T-helper 2 cell (primary cell): ENCODE results near the gene EMILIN2.

Experiments used
- DNase-seq, 5 experiments: peaks; one replicate each; pipeline versions ENCODE4 v3.0.0 to v3.0.0-alpha.2; 2012 to 2022

Gene EMILIN2

GRCh38 chr18:2917259-2918047 lies 70.6 kb downstream of the EMILIN2 start:
- no peak for DNase-seq

- no peak for DNase-seq
Measured at GRCh38 chr18:2918761-2919550, 72.2 kb downstream of the EMILIN2 start.

- no peak for DNase-seq
Measured at GRCh38 chr18:2919600-2919999, 72.8 kb downstream of the EMILIN2 start.

- DNase-seq: no peak
Measured at GRCh38 chr18:2920027-2920426, 73.2 kb downstream of the EMILIN2 start.

DNA sequence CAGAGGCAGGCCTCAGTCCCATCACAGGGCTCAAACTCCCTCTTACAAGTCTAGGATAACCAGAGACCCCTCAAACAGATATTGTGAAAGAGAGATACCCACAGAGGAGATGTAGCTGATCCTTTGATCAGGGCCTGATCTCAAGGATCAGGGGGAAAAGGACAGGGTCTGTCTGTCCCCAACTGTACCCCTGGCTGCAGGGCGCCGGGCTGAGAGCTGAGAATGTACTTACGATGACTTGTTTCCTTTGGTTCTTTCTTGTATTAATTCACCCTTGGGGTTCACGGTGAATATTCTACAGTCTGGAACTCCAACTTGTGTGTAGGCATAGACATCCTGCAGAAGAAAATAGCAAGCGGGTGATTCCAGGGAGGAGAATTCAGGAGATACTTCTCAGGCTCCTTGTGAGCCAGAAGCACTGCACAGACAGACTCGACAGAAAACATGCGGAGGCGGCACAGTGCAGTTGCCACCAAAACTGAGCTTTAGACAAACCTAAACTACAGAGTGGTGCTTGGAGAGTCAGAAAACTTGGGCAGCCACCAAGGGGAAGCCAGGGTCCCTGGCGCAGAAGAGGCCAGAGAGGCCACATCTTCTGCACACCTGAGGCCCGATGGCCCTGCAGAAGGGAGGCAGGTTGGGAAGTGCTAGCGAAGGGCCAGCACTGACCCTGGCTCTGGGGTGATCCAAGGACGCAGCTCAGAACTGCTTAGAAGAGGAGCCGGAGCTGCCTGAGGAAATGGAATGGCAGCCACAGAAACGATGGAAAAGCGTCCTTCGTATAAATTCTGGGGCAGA lies 73.9 kb downstream of the EMILIN2 start:
- DNase-seq: no peak

DNA sequence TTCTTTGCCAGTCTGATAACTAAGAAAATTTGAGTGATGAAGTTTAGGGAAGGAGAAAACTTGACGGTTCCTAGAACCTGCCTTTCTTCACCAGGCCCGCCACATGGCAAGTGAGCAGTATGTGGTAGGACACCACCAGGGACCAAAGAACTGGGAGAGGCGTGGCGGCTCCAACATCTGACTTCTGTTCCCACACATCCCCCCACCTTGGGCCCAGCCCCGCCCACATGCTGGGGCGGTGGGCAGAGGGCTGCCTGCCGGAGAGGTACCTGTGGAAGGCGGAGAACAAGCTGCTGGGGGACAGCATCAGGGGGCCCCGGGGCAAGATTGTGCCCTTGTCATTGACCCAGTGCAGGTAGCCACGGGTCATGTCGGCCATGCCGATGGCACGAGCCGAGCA lies 75.0 kb downstream of the EMILIN2 start:
- DNase-seq: no peak

DNA sequence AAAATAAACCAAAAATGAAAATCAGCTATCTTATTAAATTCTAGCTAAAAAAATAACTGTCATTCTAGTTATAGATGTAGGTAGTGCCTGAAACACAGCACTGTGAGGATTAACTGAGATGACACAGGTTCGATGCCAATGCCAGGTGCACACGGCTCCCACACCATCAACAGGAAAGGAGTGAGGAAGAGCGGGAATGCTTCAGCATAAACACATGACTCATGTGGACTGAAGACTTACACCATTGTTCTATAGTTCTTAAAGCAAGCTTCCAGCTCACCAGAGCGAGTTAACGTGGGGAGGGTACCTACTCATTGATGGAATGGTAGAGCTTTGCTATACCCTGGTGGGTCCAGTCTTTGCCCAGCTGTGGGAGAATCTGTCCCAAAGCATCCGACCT lies 76.7 kb downstream of the EMILIN2 start:
- DNase-seq: no peak

DNA sequence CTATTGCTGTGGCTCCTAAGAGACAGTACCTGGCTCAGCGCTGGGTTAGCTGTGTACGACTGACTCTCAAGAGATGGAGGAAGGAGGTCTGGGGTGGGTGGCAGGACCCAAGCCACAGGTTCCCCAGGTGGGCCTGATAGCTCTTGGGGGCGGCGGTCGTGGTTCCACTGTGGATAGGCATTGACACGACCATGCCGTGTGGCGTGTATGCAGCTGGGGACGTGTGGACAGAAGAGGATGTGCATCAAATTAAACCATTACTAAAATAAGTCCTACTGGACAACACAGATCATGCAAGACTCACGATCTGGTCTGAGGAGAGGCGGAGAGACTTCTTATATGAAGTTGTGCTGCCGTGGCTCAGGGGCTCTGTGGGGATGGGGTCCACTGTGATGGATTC lies 78.1 kb downstream of the EMILIN2 start:
- DNase-seq: no peak

DNA sequence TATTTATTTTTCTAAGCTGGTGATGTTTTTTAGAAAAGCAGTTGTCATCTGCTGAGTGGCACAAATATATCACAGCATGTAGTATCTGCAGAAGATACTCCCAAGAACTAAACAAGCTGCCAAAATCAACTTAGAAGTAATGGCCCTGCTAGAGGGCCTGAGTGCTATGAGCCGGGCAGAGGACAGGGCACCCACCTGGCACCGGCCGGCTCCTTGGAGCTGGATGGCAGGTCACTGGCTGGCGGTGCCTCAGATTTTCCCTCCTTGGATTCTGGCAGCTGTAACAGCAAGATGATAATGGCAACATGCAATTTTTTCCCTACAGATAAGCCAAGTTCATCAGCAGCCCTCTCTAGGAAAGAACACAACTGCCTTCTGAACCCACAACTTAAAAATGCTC lies 79.7 kb downstream of the EMILIN2 start:
- DNase-seq: no peak

DNA sequence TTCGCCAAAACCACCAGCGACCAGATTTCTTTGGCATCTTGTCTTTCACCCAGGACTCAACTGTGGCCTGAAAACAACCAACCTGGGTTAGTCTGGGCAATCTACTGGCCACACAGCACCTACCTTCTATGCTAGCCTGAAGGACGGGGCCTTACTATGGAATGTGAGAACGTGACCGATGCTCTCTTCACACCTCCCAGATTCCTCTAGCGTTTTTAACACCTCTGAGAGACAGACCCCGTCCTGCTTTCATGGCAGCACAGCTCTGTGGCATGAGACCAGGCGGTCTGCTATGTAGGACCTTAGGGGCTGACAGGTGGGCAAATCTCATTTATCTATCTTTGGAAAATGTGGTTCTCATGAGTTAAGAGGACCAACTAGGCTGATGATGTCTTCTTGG lies 80.9 kb downstream of the EMILIN2 start:
- no peak for DNase-seq

DNA sequence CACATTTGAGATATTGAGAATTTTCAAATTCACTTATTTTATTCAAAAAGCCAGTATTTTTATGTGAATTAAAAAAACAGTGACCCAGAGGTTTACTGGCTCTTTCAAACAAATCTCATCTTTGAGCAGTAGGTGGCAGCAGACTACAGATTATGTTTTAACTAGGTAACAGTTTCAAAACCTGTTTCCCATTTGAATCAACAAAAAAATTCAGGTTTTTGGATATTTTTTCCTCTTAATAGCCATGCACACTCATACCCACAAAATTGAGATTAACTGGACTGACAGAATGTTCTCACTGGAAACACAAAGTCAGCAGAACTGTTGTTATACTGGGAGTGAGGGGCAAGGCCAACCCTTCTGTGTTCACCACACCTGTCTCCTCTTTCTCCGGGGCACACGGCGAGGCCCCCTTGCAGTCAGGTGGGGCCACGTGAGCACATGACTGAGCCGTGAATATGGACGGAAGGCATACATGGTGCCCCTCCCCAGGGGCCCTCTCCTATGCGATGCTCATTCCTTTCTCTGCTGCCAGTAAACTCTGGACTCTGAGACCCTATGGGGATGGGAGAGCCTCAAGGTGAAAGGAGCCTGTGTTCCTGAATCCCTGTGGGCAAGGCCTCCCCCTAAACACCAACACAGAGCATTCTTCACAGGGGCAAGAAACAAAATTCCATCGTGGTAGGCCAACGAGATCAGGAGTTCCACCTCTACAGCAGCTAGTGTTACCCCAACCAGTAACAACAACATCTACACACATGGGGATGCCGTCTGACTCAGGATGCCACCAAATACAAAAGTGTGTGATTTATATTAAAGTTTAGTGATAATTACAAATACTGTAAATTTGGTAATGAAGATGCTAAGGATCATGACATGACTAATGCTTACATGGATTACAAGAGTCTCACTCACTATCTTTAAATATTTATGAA lies 85.7 kb downstream of the EMILIN2 start:
- DNase-seq: peak in 2 of 5 experiments; percentile 51 to 67

DNA sequence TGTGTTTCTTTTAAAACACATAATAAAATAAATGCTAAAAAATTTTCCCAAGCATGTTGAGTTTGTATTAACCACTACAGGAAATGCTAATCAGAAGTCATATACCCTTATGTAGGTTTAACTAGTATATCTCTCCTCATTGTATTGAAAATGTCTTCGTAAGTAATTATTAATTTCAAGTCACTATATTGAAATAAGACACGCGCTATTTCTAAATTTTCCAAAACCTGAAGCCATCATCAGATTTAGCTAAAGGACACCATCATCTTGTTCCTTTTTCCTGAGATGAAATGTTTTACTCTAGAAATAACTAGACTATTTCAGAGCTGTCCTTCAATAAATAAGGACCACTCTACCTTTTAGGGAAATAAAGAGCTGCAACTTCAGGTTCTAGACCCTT lies 87.2 kb downstream of the EMILIN2 start:
- no peak for DNase-seq

- DNase-seq: no peak
Measured at GRCh38 chr18:2935438-2936192, 88.8 kb downstream of the EMILIN2 start.

GRCh38 chr18:2939317-2939716 lies 92.5 kb downstream of the EMILIN2 start:
- DNase-seq: no peak

DNA sequence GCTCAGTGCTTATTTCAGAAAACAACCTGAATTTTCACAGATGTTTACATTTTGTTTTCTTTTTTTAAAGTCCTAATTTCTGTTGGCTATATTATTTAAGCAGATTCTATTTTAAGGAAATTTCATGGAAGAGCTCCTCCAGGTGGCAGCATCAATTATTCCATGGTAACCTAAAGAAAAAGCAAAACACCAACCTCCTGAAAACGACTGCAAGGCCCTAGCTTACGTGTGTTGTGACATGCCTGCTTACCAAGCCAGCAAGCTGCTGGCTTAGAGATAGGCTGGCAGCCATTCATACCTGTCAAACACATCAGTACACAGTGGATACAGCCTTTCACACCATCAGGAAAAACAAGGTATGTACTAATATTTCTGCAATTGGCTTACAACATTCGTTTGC lies 101.2 kb downstream of the EMILIN2 start:
- DNase-seq: no peak

- DNase-seq: no peak
Measured at GRCh38 chr18:2952605-2953004, 105.8 kb downstream of the EMILIN2 start.

DNA sequence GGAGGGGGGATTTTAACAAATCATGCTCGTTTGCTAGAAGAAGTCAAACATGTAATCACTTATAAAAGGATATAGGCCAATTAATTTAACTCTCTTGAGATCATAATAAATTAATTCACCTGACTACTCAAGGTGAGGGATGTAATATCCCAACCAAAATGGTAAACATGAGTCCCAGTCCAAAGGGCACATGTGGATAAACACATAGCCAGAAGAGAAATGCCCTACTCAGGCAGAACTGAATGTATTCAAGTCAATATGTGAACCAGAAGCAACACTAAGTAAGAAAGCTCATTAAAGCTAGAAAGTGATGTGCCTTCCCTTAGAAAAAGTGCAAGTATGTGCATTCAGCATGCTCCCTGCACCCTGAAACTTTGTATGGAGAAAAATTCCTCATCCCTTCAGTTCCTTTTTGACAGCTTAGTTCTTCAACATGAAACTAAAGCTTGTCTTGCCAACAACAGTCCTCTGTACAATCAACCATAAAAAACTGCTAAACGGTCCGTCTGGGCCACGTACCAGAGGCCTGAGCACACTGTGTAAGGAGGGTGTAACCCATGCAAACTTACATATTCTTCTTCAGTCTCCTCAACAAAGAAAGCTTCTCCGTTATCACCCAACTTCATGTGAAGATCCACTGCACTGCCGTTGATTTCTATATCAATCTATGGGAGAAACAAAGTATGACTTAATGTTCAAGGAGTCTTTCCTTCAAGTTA lies 107.3 kb downstream of the EMILIN2 start:
- DNase-seq: no peak

- DNase-seq: no peak
Measured at GRCh38 chr18:2954869-2955645, 108.3 kb downstream of the EMILIN2 start.

DNA sequence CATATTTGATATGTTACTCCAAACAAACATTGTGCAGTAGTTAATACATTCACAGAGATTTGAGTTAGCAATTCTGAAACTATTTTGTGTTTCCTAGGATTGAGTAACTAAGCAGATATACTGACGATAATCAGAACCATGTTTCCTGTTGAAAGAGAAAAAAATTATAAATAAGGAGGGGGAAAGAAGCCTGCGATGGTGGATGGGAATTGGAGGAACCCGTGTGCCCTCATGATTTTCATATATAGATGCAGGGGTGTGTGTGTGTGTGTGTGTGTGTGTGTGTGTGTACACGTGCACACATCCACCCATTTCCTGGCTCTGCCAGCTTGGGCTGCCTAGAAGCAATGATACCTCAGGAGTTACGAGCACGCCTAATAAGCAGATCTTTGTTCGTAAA lies 109.2 kb downstream of the EMILIN2 start:
- peak in 1 of 5 experiments; percentile 80 for DNase-seq

DNA sequence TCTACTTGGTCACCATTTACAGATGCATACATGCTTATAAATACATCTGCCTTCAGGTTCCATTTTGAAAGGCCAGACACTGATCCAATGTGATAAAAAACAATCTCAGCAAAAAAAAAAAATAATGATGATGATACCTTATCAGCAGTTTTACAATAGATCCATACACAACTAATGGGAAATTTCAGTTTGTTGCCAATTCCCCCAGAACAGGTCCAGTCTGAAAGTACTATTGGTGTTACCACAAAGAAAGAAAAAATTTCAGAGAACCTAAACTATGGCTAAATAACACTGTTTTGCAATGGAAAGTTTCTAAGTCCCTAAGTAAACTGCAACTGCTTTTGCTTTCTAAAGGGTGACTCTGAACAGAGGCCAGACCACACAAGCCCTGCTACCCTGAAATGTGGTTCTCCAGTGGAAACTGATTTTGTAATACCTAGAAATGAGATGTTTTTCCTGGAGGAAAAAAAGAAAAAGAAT lies 112.1 kb downstream of the EMILIN2 start:
- peak in 2 of 5 experiments; percentile 31 to 77 for DNase-seq
